Smooth muscle cell (in vitro differentiated cells): ENCODE results near the gene EMC10. TPM values are rescaled to one million over a fixed set of nuclear protein-coding genes. Genes with fewer than 3 reads are reported as not detected.

Experiments used
- DNase-seq: peaks from one replicate; lab custom pipeline; 2025; ENCODE audit not compliant: unreplicated experiment; lab: John Stamatoyannopoulos, UW
- H2AFZ ChIP-seq: fragments of 200-600 bp; sonication (generic); 2 replicates; pipeline ENCODE4 v1.6.0; 2016; ENCODE audit warnings: antibody characterized with exemption, low read depth, mild to moderate bottlenecking
- H3F3A ChIP-seq: fragments of 200-600 bp; sonication (generic); 2 replicates; pipeline ENCODE4 v1.6.0; 2017; ENCODE audit warnings: antibody characterized with exemption, low read depth
- H3K27ac ChIP-seq: fragments of 200-600 bp; sonication (generic); 2 replicates; pipeline ENCODE4 v1.5.1; 2016; ENCODE audit warnings: low read depth, mild to moderate bottlenecking
- H3K27me3 ChIP-seq: fragments of 200-600 bp; sonication (generic); 2 replicates; pipeline ENCODE4 v1.6.1; 2016; ENCODE audit warnings: low read depth, mild to moderate bottlenecking
- H3K36me3 ChIP-seq: fragments of 200-600 bp; sonication (generic); 2 replicates; pipeline ENCODE4 v1.5.1; 2016; ENCODE audit warnings: low read depth
- H3K4me1 ChIP-seq: fragments of 200-600 bp; sonication (generic); 2 replicates; pipeline ENCODE4 v1.5.1; 2016; ENCODE audit warnings: low read depth
- H3K4me2 ChIP-seq: fragments of 200-600 bp; sonication (generic); 2 replicates; pipeline ENCODE4 v1.6.0; 2016; ENCODE audit warnings: mild to moderate bottlenecking
- H3K4me3 ChIP-seq: fragments of 200-600 bp; sonication (generic); 2 replicates; pipeline ENCODE4 v1.5.1; 2016; ENCODE audit warnings: mild to moderate bottlenecking
- H3K79me2 ChIP-seq: fragments of 200-600 bp; sonication (generic); 2 replicates; pipeline ENCODE4 v1.6.0; 2016; ENCODE audit warnings: low read depth, mild to moderate bottlenecking
- H3K9ac ChIP-seq: fragments of 200-600 bp; sonication (generic); 2 replicates; pipeline ENCODE4 v1.6.0; 2016; ENCODE audit warnings: low read depth
- H3K9me3 ChIP-seq: fragments of 200-600 bp; sonication (generic); replicated peaks from 2 replicates; pipeline ENCODE4 v1.5.1; 2016; ENCODE audit warnings: low read depth
- H4K20me1 ChIP-seq: fragments of 200-600 bp; sonication (generic); 2 replicates; pipeline ENCODE4 v1.6.0; 2016; ENCODE audit warnings: low read depth
- CTCF ChIP-seq: fragments of 200-600 bp; sonication (generic); IDR thresholded peaks from 2 replicates; pipeline ENCODE4 v1.5.1; 2017; ENCODE audit warnings: borderline replicate concordance, mild to moderate bottlenecking, antibody characterized with exemption; ENCODE audit not compliant: insufficient read depth, poor library complexity, severe bottlenecking
- WGBS: methylation state at CpG from one replicate; pipeline ENCODE4 v1.1.7; 2016; ENCODE audit warnings: low lambda C conversion rate; 5-methylcytosine and 5-hydroxymethylcytosine counted together
- polyA plus RNA-seq: library from polyadenylated mRNA; unstranded; fragments of >200 nt; fragmentation: Nextera tagmentation; extraction: Ambion mirVana; gene quantifications from 2 replicates; pipeline ENCODE4 v1.2.1, GENCODE V29; 2016
- total RNA-seq: library from RNA; depleted of rRNA; stranded (reverse); fragments of >200 nt; gene quantifications from 2 replicates; pipeline ENCODE4 v1.2.3, GENCODE V29; 2014

Gene EMC10
- total and polyA plus RNA-seq, 2 experiments from 2014 or later = 18.0 to 51.7 TPM

- Histone ChIP-seq H3K27ac (no peak overlapping the region), H3K4me3 (no peak overlapping the region), H3K9ac (no peak overlapping the region), H3K36me3 (no peaks in the 10 kb centered on the region), H3K4me1 (no peaks in the 10 kb centered on the region), H4K20me1 (no peaks in the 10 kb centered on the region), H3K9me3 (no peaks in the 10 kb centered on the region), H3K27me3 (no peaks in the 10 kb centered on the region), H3K79me2 (no peaks in the 10 kb centered on the region), H3K4me2 (no peak overlapping the region), H2AFZ (no peak overlapping the region), H3F3A (no peaks in the 10 kb centered on the region)
- TF ChIP-seq CTCF = no peak
- 84% methylated on average over 18 of the region's 53 CpGs for WGBS
- no peak for DNase-seq
Measured at GRCh38 chr19:50516964-50517703, 40.8 kb downstream of the EMC10 start.

GRCh38 chr19:50517704-50518075 is 41.4 kb downstream of the EMC10 start:
- WGBS = 98% methylated on average over 36 of the region's 37 CpGs

GRCh38 chr19:50518091-50519005 is 42.0 kb downstream of the EMC10 start:
- H3K27ac ChIP-seq = no peak overlapping the region
- H3K4me2 ChIP-seq = no peak overlapping the region
- H3K9me3 ChIP-seq = no peaks in the 10 kb centered on the region
- 94% methylated on average over 74 of the region's 87 CpGs for WGBS
- no peak for DNase-seq
- peak; percentile 11 for TF ChIP-seq CTCF
- no peak overlapping the region for H2AFZ ChIP-seq
- no peaks in the 10 kb centered on the region for H4K20me1 ChIP-seq
- H3K9ac ChIP-seq = no peak overlapping the region
- no peaks in the 10 kb centered on the region for H3K4me1 ChIP-seq
- no peak overlapping the region for H3K4me3 ChIP-seq
- H3K79me2 ChIP-seq = no peaks in the 10 kb centered on the region
- H3K36me3 ChIP-seq = no peaks in the 10 kb centered on the region
- no peaks in the 10 kb centered on the region for H3F3A ChIP-seq
- no peaks in the 10 kb centered on the region for H3K27me3 ChIP-seq

More at GRCh38 chr19:50517704-50518075, 41.4 kb downstream of the EMC10 start:
- Histone ChIP-seq H3K27ac (no peak overlapping the region), H3F3A (no peaks in the 10 kb centered on the region), H3K79me2 (no peaks in the 10 kb centered on the region), H4K20me1 (no peaks in the 10 kb centered on the region), H3K9me3 (no peaks in the 10 kb centered on the region), H3K4me2 (no peak overlapping the region), H2AFZ (no peak overlapping the region), H3K9ac (no peak overlapping the region), H3K27me3 (no peaks in the 10 kb centered on the region), H3K4me3 (no peak overlapping the region), H3K4me1 (no peaks in the 10 kb centered on the region), H3K36me3 (no peaks in the 10 kb centered on the region)
- TF ChIP-seq CTCF = no peak
- no peak for DNase-seq
